Measurements from ENCODE around the gene HSPA12A. TPM values are rescaled to one million over a fixed set of nuclear protein-coding genes. Genes with fewer than 3 reads are reported as not detected.

Gene HSPA12A
- total and polyA plus RNA-seq, 2 of the 13 experiments (the other 11 are each of a cell fraction or from before 2014, with no cell fraction given) = 6.4 to 13.6 TPM

DNA sequence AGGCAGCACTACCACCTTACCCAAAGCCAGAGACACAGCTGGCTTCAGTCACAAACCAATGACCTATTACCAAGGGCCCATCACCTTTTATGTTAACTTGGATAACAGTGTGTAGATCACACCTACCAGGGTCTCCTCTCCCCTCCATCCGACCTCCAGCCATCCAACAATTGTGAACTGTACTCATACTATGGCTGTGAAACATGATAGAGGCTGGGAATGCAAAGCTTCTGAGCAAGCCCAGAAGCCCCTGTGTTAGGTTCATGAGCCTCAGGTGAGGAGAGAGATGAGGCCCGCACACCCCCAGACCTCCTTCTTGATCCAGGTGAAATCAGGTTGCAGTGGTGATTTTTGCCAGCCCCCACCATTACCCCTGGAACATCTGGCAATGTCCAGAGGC is 73.9 kb downstream of the HSPA12A start (continued):
- TF ChIP-seq AGO1 (IDR thresholded peaks at IDR 0.05; ENCODE audit: low read depth, low read length, poor library complexity, severe bottlenecking) = no peak
- TF ChIP-seq PAF1 (CRISPR knock-in tag; IDR thresholded peaks at IDR 0.05) = no peak
- no peak for TF ChIP-seq MNT (IDR thresholded peaks at IDR 0.05)
- no peak for TF ChIP-seq ZNF362 (CRISPR knock-in tag; IDR thresholded peaks at IDR 0.05; ENCODE audit: borderline replicate concordance)
- no peak for TF ChIP-seq ZSCAN31 (CRISPR knock-in tag; IDR thresholded peaks at IDR 0.05; ENCODE audit: low read depth)

GRCh38 chr10:116668018-116668417 is 74.3 kb downstream of the HSPA12A start:
- in situ Hi-C loops (cut with HindIII; ENCODE audit: extremely low pct_ligation_motif_present, low pct_unique_long_range_greater_than_20kb) (no loop called here), intact Hi-C loops (cut with micrococcal nuclease; ENCODE audit: unreplicated experiment) (no loop called here)
- ATAC-seq (no peak), DNase-seq (ENCODE audit: low spot score) (no peak), FAIRE-seq (no peak)
- POLR2A ChIA-PET = no interaction called here
- Histone ChIP-seq H3K4me1 (ENCODE audit: insufficient read depth, low read length) (peaks cover 52% of the 10 kb centered on the region), H3K27ac (ENCODE audit: extremely low read length, insufficient read depth, low read length) (no peak overlapping the region), H3K36me3 (replicated peaks in 1 of 2; ENCODE audit: control insufficient read depth in 1 of 2, insufficient read depth in 2 of 2, low read length in 2 of 2) (no peaks in the 10 kb centered on the region), H3K79me2 (ENCODE audit: insufficient read depth, low read length) (peaks cover 3% of the 10 kb centered on the region), H3K9ac (ENCODE audit: insufficient read depth, low read depth, low read length) (no peak overlapping the region), H4K20me1 (ENCODE audit: insufficient read depth, low read length) (no peaks in the 10 kb centered on the region), H3K4me3 (replicated peaks in 1 of 3; ENCODE audit: insufficient read depth in 1 of 3, low read depth in 2 of 3, low read length in 3 of 3) (no peak overlapping the region), H3K4me2 (ENCODE audit: low read depth, low read length) (no peak overlapping the region), H2AFZ (ENCODE audit: low read length) (no peak overlapping the region), H3K9me3 (ENCODE audit: low read length) (peaks cover 5% of the 10 kb centered on the region; the same call in 1 of the 2 replicates), H3K27me3 (ENCODE audit: control insufficient read depth in 1 of 2, insufficient read depth in 2 of 2, low read length in 2 of 2) (no peaks in the 10 kb centered on the region)
- CTCF ChIA-PET (ENCODE audit: low intra/inter-chr PET ratio, low total read pairs) = no interaction called here
- BruUV-seq (replicated peaks) = no TSS peak
- WGBS (ENCODE audit: low lambda C conversion rate) = 74% methylated on average over 9 of the region's 9 CpGs
- no peak for TF ChIP-seq IRF9 (CRISPR knock-in tag; IDR thresholded peaks at IDR 0.05; ENCODE audit: borderline replicate concordance)
- no peak for TF ChIP-seq ZNF546 (CRISPR knock-in tag; conservative IDR thresholded peaks at IDR 0.05)
- TF ChIP-seq PRMT3 (CRISPR knock-in tag; IDR thresholded peaks at IDR 0.05; ENCODE audit: borderline replicate concordance, low read depth) = no peak
- TF ChIP-seq U2AF1 (optimal IDR thresholded peaks at IDR 0.05; ENCODE audit: low read depth, low read length) = no peak
- TF ChIP-seq ZNF235 (CRISPR knock-in tag; IDR thresholded peaks at IDR 0.05; ENCODE audit: borderline replicate concordance) = no peak
- TF ChIP-seq ZNF597 (CRISPR knock-in tag; IDR thresholded peaks at IDR 0.05) = no peak
- no peak for TF ChIP-seq SAP130 (CRISPR knock-in tag; IDR thresholded peaks at IDR 0.05; ENCODE audit: low read depth)
- TF ChIP-seq JUND (CRISPR knock-in tag; IDR thresholded peaks at IDR 0.05) = no peak
- TF ChIP-seq, protein P1, sequence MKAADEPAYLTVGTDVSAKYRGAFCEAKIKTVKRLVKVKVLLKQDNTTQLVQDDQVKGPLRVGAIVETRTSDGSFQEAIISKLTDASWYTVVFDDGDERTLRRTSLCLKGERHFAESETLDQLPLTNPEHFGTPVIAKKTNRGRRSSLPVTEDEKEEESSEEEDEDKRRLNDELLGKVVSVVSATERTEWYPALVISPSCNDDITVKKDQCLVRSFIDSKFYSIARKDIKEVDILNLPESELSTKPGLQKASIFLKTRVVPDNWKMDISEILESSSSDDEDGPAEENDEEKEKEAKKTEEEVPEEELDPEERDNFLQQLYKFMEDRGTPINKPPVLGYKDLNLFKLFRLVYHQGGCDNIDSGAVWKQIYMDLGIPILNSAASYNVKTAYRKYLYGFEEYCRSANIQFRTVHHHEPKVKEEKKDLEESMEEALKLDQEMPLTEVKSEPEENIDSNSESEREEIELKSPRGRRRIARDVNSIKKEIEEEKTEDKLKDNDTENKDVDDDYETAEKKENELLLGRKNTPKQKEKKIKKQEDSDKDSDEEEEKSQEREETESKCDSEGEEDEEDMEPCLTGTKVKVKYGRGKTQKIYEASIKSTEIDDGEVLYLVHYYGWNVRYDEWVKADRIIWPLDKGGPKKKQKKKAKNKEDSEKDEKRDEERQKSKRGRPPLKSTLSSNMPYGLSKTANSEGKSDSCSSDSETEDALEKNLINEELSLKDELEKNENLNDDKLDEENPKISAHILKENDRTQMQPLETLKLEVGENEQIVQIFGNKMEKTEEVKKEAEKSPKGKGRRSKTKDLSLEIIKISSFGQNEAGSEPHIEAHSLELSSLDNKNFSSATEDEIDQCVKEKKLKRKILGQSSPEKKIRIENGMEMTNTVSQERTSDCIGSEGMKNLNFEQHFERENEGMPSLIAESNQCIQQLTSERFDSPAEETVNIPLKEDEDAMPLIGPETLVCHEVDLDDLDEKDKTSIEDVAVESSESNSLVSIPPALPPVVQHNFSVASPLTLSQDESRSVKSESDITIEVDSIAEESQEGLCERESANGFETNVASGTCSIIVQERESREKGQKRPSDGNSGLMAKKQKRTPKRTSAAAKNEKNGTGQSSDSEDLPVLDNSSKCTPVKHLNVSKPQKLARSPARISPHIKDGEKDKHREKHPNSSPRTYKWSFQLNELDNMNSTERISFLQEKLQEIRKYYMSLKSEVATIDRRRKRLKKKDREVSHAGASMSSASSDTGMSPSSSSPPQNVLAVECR (CRISPR knock-in tag; IDR thresholded peaks at IDR 0.05; ENCODE audit: borderline replicate concordance) = no peak
- no peak for TF ChIP-seq SMC3 (IDR thresholded peaks at IDR 0.05; ENCODE audit: low read length)
